Calu3 (cell line): ENCODE measurements around the gene AKAP13. TPM values are rescaled to one million over a fixed set of nuclear protein-coding genes. Genes with fewer than 3 reads are reported as not detected.

Source experiments
- BruUV-seq: library from RNA; stranded (reverse); fragments of 400-500 nt; replicated peaks from 2 replicates; lab custom pipeline; 2021; lab: Mats Ljungman, UMichigan
- CTCF ChIA-PET: fragments of 300-600 bp; sonication (Branson Sonifier 250); formaldehyde crosslinking; loops from one replicate; lab custom pipeline; 2022; ENCODE audit warnings: antibody characterized with exemption; lab: Charles Lee
- DNase-seq: peaks from one replicate; pipeline ENCODE4 v3.0.0; 2022
- H3K27ac Mint-ChIP-seq: one replicate; pipeline ENCODE4 v1.8.0; 2022; ENCODE audit warnings: mixed read lengths; ENCODE audit not compliant: unreplicated experiment
- H3K27me3 Mint-ChIP-seq: one replicate; pipeline ENCODE4 v1.8.0; 2022; ENCODE audit warnings: mixed read lengths; ENCODE audit not compliant: unreplicated experiment
- H3K36me3 Mint-ChIP-seq: one replicate; pipeline ENCODE4 v1.8.0; 2022; ENCODE audit warnings: mild to moderate bottlenecking, moderate library complexity, mixed read lengths; ENCODE audit not compliant: insufficient read depth, unreplicated experiment
- H3K4me1 Mint-ChIP-seq: one replicate; pipeline ENCODE4 v1.8.0; 2022; ENCODE audit warnings: mild to moderate bottlenecking, low read depth, mixed read lengths; ENCODE audit not compliant: unreplicated experiment
- H3K4me3 Mint-ChIP-seq: one replicate; pipeline ENCODE4 v1.8.0; 2022; ENCODE audit warnings: mild to moderate bottlenecking, low read depth, moderate library complexity, mixed read lengths; ENCODE audit not compliant: unreplicated experiment
- H3K9me3 Mint-ChIP-seq: one replicate; pipeline ENCODE4 v1.8.0; 2022; ENCODE audit warnings: low read depth, mixed read lengths; ENCODE audit not compliant: unreplicated experiment
- intact Hi-C: fragments of 100-400 bp; cut with micrococcal nuclease; formaldehyde crosslinking; loops from one replicate; pipeline ENCODE4 v1.10.0; 2022; ENCODE audit not compliant: unreplicated experiment
- total RNA-seq: library from RNA; stranded (reverse); gene quantifications from 2 replicates; pipeline ENCODE4 v1.2.3, GENCODE V29; 2022
- TF ChIP-seq, protein P1 (sequence below): fragments of 200-600 bp; IDR thresholded peaks from one replicate; pipeline ENCODE4 v1.8.0; 2022; ENCODE audit warnings: antibody characterized with exemption; ENCODE audit not compliant: unreplicated experiment

AKAP13 gene
- total RNA-seq, 1 experiment from 2014 or later = 145 TPM

DNA sequence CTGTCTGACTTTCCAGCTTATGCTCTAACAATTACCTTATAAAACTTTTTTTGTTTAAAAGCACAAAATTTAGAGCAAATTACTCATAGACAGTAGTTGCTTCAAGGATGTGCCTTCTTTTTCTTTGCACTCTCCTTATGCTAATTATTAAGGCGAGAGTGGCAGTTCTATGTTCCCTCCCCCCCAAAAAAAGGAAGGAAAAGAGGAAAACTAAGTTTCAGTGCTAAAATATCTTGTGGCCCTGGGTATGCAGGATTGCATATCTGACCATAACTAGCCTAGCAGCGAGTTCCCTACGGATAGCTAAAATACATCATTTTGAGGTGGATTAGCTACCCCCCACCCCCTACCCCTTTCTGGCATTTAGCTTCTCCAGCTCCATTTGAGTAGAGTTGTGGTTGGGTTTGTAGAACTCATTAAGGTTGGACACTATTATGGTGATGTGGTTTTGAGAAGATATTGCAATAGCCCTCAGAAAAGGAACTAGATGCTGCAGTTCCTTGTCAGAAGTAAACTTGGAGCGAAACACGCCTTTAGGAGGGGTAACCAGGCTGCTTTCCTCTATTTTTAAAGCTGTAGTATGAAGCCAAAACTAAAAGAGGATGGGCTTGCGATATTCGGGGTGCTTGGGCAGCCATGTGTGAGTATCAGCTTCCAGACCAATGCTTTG lies 174.6 kb downstream of the AKAP13 start:
- Mint-ChIP-seq H3K9me3 (no peaks in the 10 kb centered on the region), H3K4me3 (no peak overlapping the region), H3K27ac (no peak overlapping the region), H3K27me3 (no peaks in the 10 kb centered on the region), H3K36me3 (peaks cover 6% of the 10 kb centered on the region), H3K4me1 (peaks cover 8% of the 10 kb centered on the region)
- intact Hi-C loops = no loop called here
- TF ChIP-seq, protein P1, sequence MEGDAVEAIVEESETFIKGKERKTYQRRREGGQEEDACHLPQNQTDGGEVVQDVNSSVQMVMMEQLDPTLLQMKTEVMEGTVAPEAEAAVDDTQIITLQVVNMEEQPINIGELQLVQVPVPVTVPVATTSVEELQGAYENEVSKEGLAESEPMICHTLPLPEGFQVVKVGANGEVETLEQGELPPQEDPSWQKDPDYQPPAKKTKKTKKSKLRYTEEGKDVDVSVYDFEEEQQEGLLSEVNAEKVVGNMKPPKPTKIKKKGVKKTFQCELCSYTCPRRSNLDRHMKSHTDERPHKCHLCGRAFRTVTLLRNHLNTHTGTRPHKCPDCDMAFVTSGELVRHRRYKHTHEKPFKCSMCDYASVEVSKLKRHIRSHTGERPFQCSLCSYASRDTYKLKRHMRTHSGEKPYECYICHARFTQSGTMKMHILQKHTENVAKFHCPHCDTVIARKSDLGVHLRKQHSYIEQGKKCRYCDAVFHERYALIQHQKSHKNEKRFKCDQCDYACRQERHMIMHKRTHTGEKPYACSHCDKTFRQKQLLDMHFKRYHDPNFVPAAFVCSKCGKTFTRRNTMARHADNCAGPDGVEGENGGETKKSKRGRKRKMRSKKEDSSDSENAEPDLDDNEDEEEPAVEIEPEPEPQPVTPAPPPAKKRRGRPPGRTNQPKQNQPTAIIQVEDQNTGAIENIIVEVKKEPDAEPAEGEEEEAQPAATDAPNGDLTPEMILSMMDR = no peak
- no peak for DNase-seq
- no TSS peak for BruUV-seq
- CTCF ChIA-PET = interaction anchor here (0.5 to 0.6 kb wide), 2 partner anchors 21 to 32 kb away, joined by 4 read pairs; no protein-coding TSS in a partner anchor

DNA sequence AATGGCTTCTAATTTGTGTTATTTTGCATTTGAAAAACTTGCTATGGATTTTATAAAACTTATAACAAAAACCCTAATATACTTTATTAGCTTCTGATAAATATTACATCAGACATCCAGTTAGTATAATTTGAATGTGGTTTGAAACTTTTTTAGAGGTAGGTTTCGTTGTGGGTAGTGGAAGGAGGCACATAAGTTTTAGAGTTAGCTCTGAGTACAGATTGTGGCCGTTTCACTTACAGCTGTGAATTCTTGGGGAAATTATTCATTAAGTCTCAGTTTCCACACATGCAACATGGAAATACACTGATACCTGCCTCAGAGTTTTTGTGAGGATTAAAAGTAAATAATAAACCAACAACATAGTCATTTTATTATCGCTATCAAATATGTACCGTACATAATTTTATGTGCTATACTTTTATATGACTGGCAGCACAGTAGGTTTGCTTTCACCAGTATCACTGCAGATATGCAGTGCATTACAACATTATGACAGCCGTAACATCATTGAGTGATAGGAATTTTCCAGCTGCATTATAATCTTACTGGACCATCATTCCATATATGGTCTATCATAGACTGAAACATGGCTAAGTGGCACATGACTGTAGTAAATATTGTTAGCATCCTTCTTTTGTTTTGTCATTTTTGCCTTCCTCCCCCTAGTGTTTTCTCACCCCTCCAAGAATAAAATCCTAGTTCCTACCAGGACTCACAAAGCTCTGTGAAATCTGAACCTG lies 175.6 kb downstream of the AKAP13 start:
- H3K4me1 Mint-ChIP-seq = peaks cover 8% of the 10 kb centered on the region
- peaks cover 9% of the 10 kb centered on the region for H3K36me3 Mint-ChIP-seq
- no peak overlapping the region for H3K27ac Mint-ChIP-seq
- no peak overlapping the region for H3K4me3 Mint-ChIP-seq
- CTCF ChIA-PET = no interaction called here
- TF ChIP-seq, protein P1 = no peak
- no TSS peak for BruUV-seq
- no peak for DNase-seq
- H3K27me3 Mint-ChIP-seq = no peaks in the 10 kb centered on the region
- intact Hi-C loops = no loop called here
- H3K9me3 Mint-ChIP-seq = no peaks in the 10 kb centered on the region

DNA sequence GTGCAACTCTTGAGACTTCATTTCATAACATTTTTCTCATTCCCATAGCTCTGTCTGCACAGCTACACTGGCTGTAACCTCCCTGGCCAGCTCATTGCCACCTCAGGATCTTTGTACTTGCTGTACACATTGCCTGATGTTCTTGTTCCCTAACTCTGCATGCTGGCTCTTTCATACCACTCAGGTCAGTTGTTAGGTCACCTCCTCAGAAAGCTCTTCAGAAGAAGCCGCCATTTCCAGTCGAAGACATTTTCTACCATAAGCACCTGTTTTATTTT lies 176.2 kb downstream of the AKAP13 start:
- TF ChIP-seq, protein P1 = no peak
- CTCF ChIA-PET = no interaction called here
- no peaks in the 10 kb centered on the region for H3K9me3 Mint-ChIP-seq

DNA sequence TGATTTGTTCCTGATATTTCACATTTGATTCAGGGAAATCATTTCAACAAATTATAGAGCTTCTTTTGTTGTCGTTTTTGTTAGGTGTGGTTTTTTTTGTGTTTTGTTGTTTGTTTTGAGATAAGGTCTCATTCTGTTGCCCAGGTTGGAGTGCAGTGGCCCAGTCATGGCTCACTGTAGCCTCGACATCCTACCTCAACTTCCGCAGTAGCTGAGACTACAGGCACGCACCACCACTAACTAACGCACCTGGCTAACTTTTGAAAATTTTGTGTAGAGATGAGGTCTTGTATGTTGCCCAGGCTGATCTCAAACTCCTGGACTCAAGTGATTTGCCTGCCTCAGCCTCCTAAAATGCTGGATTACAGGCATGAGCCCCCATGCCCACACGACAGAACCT lies 177.0 kb downstream of the AKAP13 start:
- H3K4me3 Mint-ChIP-seq = no peak overlapping the region
- no peaks in the 10 kb centered on the region for H3K27me3 Mint-ChIP-seq
- BruUV-seq = no TSS peak
- no peak for DNase-seq
- intact Hi-C loops = no loop called here
- H3K9me3 Mint-ChIP-seq = no peaks in the 10 kb centered on the region
- TF ChIP-seq, protein P1 = no peak
- peaks cover 9% of the 10 kb centered on the region for H3K36me3 Mint-ChIP-seq
- no peak overlapping the region for H3K27ac Mint-ChIP-seq
- CTCF ChIA-PET = interaction anchor here (0.7 to 1.6 kb wide), 2 partner anchors 32 to 226 kb away, joined by 4 read pairs; no protein-coding TSS in a partner anchor
- peaks cover 8% of the 10 kb centered on the region for H3K4me1 Mint-ChIP-seq

More for the DNA sequence above, 176.2 kb downstream of the AKAP13 start:
- Mint-ChIP-seq H3K27ac (no peak overlapping the region), H3K27me3 (no peaks in the 10 kb centered on the region), H3K36me3 (peaks cover 9% of the 10 kb centered on the region), H3K4me1 (peaks cover 8% of the 10 kb centered on the region), H3K4me3 (no peak overlapping the region)
- DNase-seq = no peak
- no TSS peak for BruUV-seq
- intact Hi-C loops = no loop called here
